Panc1 (cell line): ENCODE measurements around the gene B9D1. TPM values are rescaled to one million over a fixed set of nuclear protein-coding genes. Genes with fewer than 3 reads are reported as not detected.

Experiments
- ATAC-seq: fragments of 200-7000 bp; cut with Tn5 transposase; 2 replicates; pipeline ENCODE4 v1.9.1; 2020; ENCODE audit warnings: mild to moderate bottlenecking, moderate library complexity
- BruUV-seq: library from RNA; stranded (reverse); fragments of 400-500 nt; replicated peaks from 2 replicates; lab custom pipeline; 2021; lab: Mats Ljungman, UMichigan
- CTCF ChIA-PET: fragments of 300-600 bp; sonication (Branson Sonifier 250); formaldehyde crosslinking; loops from one replicate; lab custom pipeline; 2022; ENCODE audit warnings: antibody characterized with exemption; lab: Charles Lee
- POLR2A ChIA-PET: fragments of 300-600 bp; sonication (Branson Sonifier 250); formaldehyde crosslinking; loops from one replicate; lab custom pipeline; 2022; ENCODE audit warnings: antibody characterized with exemption; lab: Charles Lee
- DNase-seq: peaks from one replicate; pipeline ENCODE4 v3.0.0-alpha.2; 2010; ENCODE audit warnings: low read depth, low spot score
- H3K27ac ChIP-seq: 2 replicates; pipeline ENCODE4 v1.5.1; 2011; ENCODE audit warnings: mild to moderate bottlenecking, low read length, inconsistent platforms
- H3K27me3 ChIP-seq: fragments of 200-500 bp; sonication (Bioruptor generic); 2 replicates; pipeline ENCODE4 v1.6.0; 2014; ENCODE audit warnings: low read length, inconsistent platforms; ENCODE audit not compliant: control insufficient read depth, insufficient read depth
- H3K36me3 ChIP-seq: fragments of 200-500 bp; sonication (Bioruptor generic); 2 replicates; pipeline ENCODE4 v1.5.1; 2014; ENCODE audit warnings: inconsistent platforms, mild to moderate bottlenecking, low read length, moderate library complexity; ENCODE audit not compliant: control insufficient read depth, insufficient read depth
- H3K4me1 ChIP-seq: 2 replicates; pipeline ENCODE4 v1.5.1; 2011; ENCODE audit warnings: inconsistent platforms, mild to moderate bottlenecking, low read length, moderate library complexity; ENCODE audit not compliant: control insufficient read depth, insufficient read depth
- H3K4me3 ChIP-seq, 2 experiments: 2 replicates each; pipeline ENCODE4 v1.5.1; 2011 to 2012; ENCODE audit warnings: low read depth in 2 of 2, low read length in 2 of 2, mild to moderate bottlenecking in 2 of 2, inconsistent platforms in 1 of 2, moderate library complexity in 1 of 2
- H3K9me3 ChIP-seq: fragments of 200-500 bp; sonication (Bioruptor generic); 2 replicates; pipeline ENCODE4 v1.5.1; 2014; ENCODE audit warnings: low read depth, mild to moderate bottlenecking, inconsistent platforms, low read length, moderate library complexity; ENCODE audit not compliant: control insufficient read depth, insufficient read depth
- CTCF ChIP-seq: fragments of 450-650 bp; IDR thresholded peaks from 2 replicates; pipeline ENCODE4 v1.5.1; 2017; ENCODE audit warnings: mild to moderate bottlenecking
- POLR2AphosphoS5 ChIP-seq: IDR thresholded peaks from 2 replicates; pipeline ENCODE4 v1.6.1; 2012; ENCODE audit warnings: mild to moderate bottlenecking, low read depth, low read length, moderate library complexity
- REST ChIP-seq, 2 experiments: IDR thresholded peaks; 2 replicates each; pipeline ENCODE4 v1.6.1; 2011 to 2012; ENCODE audit warnings: low read depth in 2 of 2, control low read depth in 1 of 2, low read length in 1 of 2, mild to moderate bottlenecking in 1 of 2, moderate library complexity in 1 of 2; ENCODE audit not compliant: insufficient read depth in 1 of 2
- SIN3A ChIP-seq: IDR thresholded peaks from 2 replicates; pipeline ENCODE4 v1.6.1; 2012; ENCODE audit warnings: low read depth, mild to moderate bottlenecking, low read length, moderate library complexity, borderline replicate concordance; ENCODE audit not compliant: insufficient read depth
- TCF7L2 ChIP-seq: IDR thresholded peaks from 2 replicates; pipeline ENCODE4 v1.6.1; 2011; ENCODE audit warnings: mild to moderate bottlenecking, low read depth, low read length, inconsistent platforms
- in situ Hi-C: cut with HindIII; loops from 2 replicates; pipeline ENCODE4 v1.10.0; 2016; ENCODE audit warnings: low sequenced_read_pairs, low pct_unique_long_range_greater_than_20kb
- intact Hi-C: fragments of 100-400 bp; cut with micrococcal nuclease; formaldehyde crosslinking; loops from one replicate; pipeline ENCODE4 v1.10.0; 2022; ENCODE audit not compliant: unreplicated experiment
- total RNA-seq: library from RNA; stranded (reverse); gene quantifications from one replicate; pipeline ENCODE4 v1.2.1, GENCODE V29; 2021; ENCODE audit not compliant: unreplicated experiment

Gene B9D1
- total RNA-seq, 1 experiment from 2014 or later: 19.1 TPM

GRCh38 chr17:19366637-19366972 lies 4.1 kb upstream of the B9D1 start:
- no peak for TF ChIP-seq TCF7L2
- no peak for TF ChIP-seq CTCF
- TF ChIP-seq REST (IDR thresholded peaks at IDR 0.05; ENCODE audit: insufficient read depth in 1 of 2, low read depth in 2 of 2, low read length in 1 of 2): no peak
- no peak for TF ChIP-seq POLR2AphosphoS5
- TF ChIP-seq SIN3A: no peak
- BruUV-seq: no TSS peak
- Histone ChIP-seq H3K9me3 (no peaks in the 10 kb centered on the region), H3K27ac (no peak overlapping the region), H3K27me3 (no peaks in the 10 kb centered on the region), H3K4me3 (no peak overlapping the region), H3K4me1 (peaks cover 2% of the 10 kb centered on the region; the same call in 1 of the 2 replicates), H3K36me3 (no peaks in the 10 kb centered on the region; the same call in 1 of the 2 replicates)
- intact Hi-C loops: no loop called here
- no peak for ATAC-seq
- ChIA-PET CTCF (no interaction called here), POLR2A (no interaction called here)
- no peak for DNase-seq
- in situ Hi-C loops: no loop called here

GRCh38 chr17:19365833-19366636 lies 3.5 kb upstream of the B9D1 start:
- no peak for TF ChIP-seq TCF7L2
- TF ChIP-seq SIN3A: no peak
- TF ChIP-seq REST (IDR thresholded peaks at IDR 0.05; ENCODE audit: insufficient read depth in 1 of 2, low read depth in 2 of 2, low read length in 1 of 2): no peak
- no peak for TF ChIP-seq CTCF
- no peak for TF ChIP-seq POLR2AphosphoS5
- no peaks in the 10 kb centered on the region for H3K9me3 ChIP-seq
- no peak for DNase-seq
- no peak overlapping the region for H3K4me3 ChIP-seq
- ChIA-PET POLR2A (no interaction called here), CTCF (no interaction called here)
- in situ Hi-C loops (no loop called here), intact Hi-C loops (no loop called here)
- no peak for ATAC-seq
- H3K27me3 ChIP-seq: no peaks in the 10 kb centered on the region
- no peak overlapping the region for H3K27ac ChIP-seq
- peaks cover 5% of the 10 kb centered on the region for H3K4me1 ChIP-seq
- BruUV-seq: no TSS peak
- H3K36me3 ChIP-seq: no peaks in the 10 kb centered on the region; the same call in 1 of the 2 replicates
